PC-9 (cell line): ENCODE data around the gene TBC1D10B.

Experiments used
- CTCF ChIP-seq: fragments of 200-600 bp; sonication (generic); conservative IDR thresholded peaks from 2 replicates; pipeline ENCODE4 v1.6.1; 2017; ENCODE audit warnings: mixed run types, antibody characterized with exemption, mild to moderate bottlenecking, moderate library complexity
- EZH2 ChIP-seq: fragments of 200-600 bp; sonication (generic); IDR thresholded peaks from 2 replicates; pipeline ENCODE4 v1.8.0; 2017; ENCODE audit warnings: antibody characterized with exemption, low read depth

GRCh38 chr16:30357715-30358576 lies 12.3 kb downstream of the TBC1D10B start:
- TF ChIP-seq CTCF (no peak), EZH2 (no peak)
